Fibroblast of mammary gland (primary cell): ENCODE results near the gene ERVFRD-1.
"Not testable (repeated sequence)": the region's sequence is repeated elsewhere in the genome, so short reads cannot be mapped to it uniquely, and the experiment has no call there.

Source experiments
- DNase-seq: peaks from one replicate; pipeline ENCODE4 v3.0.0-alpha.2; 2010; ENCODE audit warnings: low read depth
- H3K4me3 ChIP-seq: 2 replicates; pipeline ENCODE4 v1.5.1; 2011; ENCODE audit warnings: low read depth, mild to moderate bottlenecking, low read length, moderate library complexity; ENCODE audit not compliant: control insufficient read depth
- CTCF ChIP-seq: conservative IDR thresholded peaks from 2 replicates; pipeline ENCODE4 v1.5.1; 2011; ENCODE audit warnings: low read depth, low read length, inconsistent platforms; ENCODE audit not compliant: control insufficient read depth, insufficient read depth

ERVFRD-1 gene

GRCh38 chr6:11096109-11096508, 15.4 kb downstream of the ERVFRD-1 start:
- H3K4me3 ChIP-seq = no peak overlapping the region
- peak; percentile 81 for DNase-seq
- no peak for TF ChIP-seq CTCF

GRCh38 chr6:11094941-11095340, 16.6 kb downstream of the ERVFRD-1 start:
- DNase-seq = no peak
- peak overlapping the region; percentile 91 for H3K4me3 ChIP-seq
- TF ChIP-seq CTCF = no peak

- H3K4me3 ChIP-seq = peak overlapping the region; percentile 91
- TF ChIP-seq CTCF = no peak
- peak; percentile 49 for DNase-seq
These were observed 17.1 kb downstream of the ERVFRD-1 start for GRCh38 chr6:11094411-11094851.

GRCh38 chr6:11093626-11094410, 17.7 kb downstream of the ERVFRD-1 start, which contains the start of gene SMIM13:
Gene SMIM13 (plus strand): TSS chr6:11093834. CDS start chr6:11094314, 480 bp downstream.
- peak; percentile 97 for DNase-seq
- H3K4me3 ChIP-seq = peak within 1 kb of the TSS; percentile 91
- TF ChIP-seq CTCF = no peak

- no peak for TF ChIP-seq CTCF
- peak overlapping the region; percentile 91 for H3K4me3 ChIP-seq
- no peak for DNase-seq
These were observed 18.2 kb downstream of the ERVFRD-1 start for GRCh38 chr6:11093376-11093625.

GRCh38 chr6:11092668-11093375, 18.7 kb downstream of the ERVFRD-1 start:
- H3K4me3 ChIP-seq = peak overlapping the region; percentile 91
- TF ChIP-seq CTCF = no peak
- peak; percentile 29 for DNase-seq

GRCh38 chr6:11091141-11091540, 20.4 kb downstream of the ERVFRD-1 start:
- not testable (repeated sequence) for DNase-seq

More at GRCh38 chr6:11091141-11091540, 20.4 kb downstream of the ERVFRD-1 start:
- H3K4me3 ChIP-seq = not testable (repeated sequence)
